HEK293 (cell line): ENCODE results near the gene WWOX.

Source experiments
- CTCF ChIA-PET: fragments of 350-600 bp; formaldehyde crosslinking; extraction: SDS; loops from one replicate; lab custom pipeline; 2021; ENCODE audit warnings: antibody characterized with exemption; lab: Yijun Ruan, JAX
- POLR2A ChIA-PET: fragments of 300-600 bp; formaldehyde crosslinking; extraction: SDS; loops from one replicate; lab custom pipeline; 2020; ENCODE audit warnings: antibody characterized with exemption, inconsistent platforms; lab: Yijun Ruan, JAX
- H3K27ac ChIP-seq: fragments of 200-500 bp; sonication (Bioruptor generic); 2 replicates; pipeline ENCODE4 v1.5.1; 2014; ENCODE audit warnings: low read depth, low read length, control low read depth, inconsistent platforms; ENCODE audit errors: extremely low read depth
- H3K36me3 ChIP-seq, 2 experiments: fragments of 200-500 bp in 1 of 2; sonication (Bioruptor generic) in 1 of 2; 1 replicate in 1 of 2; 2 replicates in 1 of 2; pipeline ENCODE4 v1.5.1; 2014 to 2017; ENCODE audit warnings: inconsistent platforms in 2 of 2, low read length in 2 of 2; ENCODE audit not compliant: control insufficient read depth in 2 of 2, insufficient read depth in 1 of 2
- H3K4me1 ChIP-seq: fragments of 200-500 bp; sonication (Bioruptor generic); 2 replicates; pipeline ENCODE4 v1.5.1; 2014; ENCODE audit warnings: mild to moderate bottlenecking, low read length, inconsistent platforms; ENCODE audit not compliant: control insufficient read depth, insufficient read depth
- H3K4me3 ChIP-seq: 2 replicates; pipeline ENCODE4 v1.5.1; 2011; ENCODE audit warnings: low read depth, mild to moderate bottlenecking, control low read depth, low read length, moderate library complexity
- H3K9me3 ChIP-seq: fragments of 200-500 bp; sonication (Bioruptor generic); 2 replicates; pipeline ENCODE4 v1.5.1; 2014; ENCODE audit warnings: low read depth, low read length, inconsistent platforms; ENCODE audit not compliant: control insufficient read depth, insufficient read depth
- AEBP2 ChIP-seq: fragments of 450-650 bp; formaldehyde crosslinking; IDR thresholded peaks from 2 replicates; pipeline ENCODE4 v1.5.1; 2016; ENCODE audit warnings: missing biosample characterization, missing genetic modification characterization, borderline replicate concordance
- ATF2 ChIP-seq: fragments of 450-650 bp; formaldehyde crosslinking; IDR thresholded peaks from 2 replicates; pipeline ENCODE4 v1.5.1; 2016; ENCODE audit warnings: missing biosample characterization, missing genetic modification characterization, low read depth
- GFI1B ChIP-seq: fragments of 450-650 bp; formaldehyde crosslinking; IDR thresholded peaks from 2 replicates; pipeline ENCODE4 v1.5.1; 2016; ENCODE audit warnings: missing biosample characterization, missing genetic modification characterization
- ZBTB20 ChIP-seq: fragments of 450-650 bp; formaldehyde crosslinking; IDR thresholded peaks from 2 replicates; pipeline ENCODE4 v1.5.1; 2016; ENCODE audit warnings: missing biosample characterization, missing genetic modification characterization
- ZBTB21 ChIP-seq: fragments of 450-650 bp; formaldehyde crosslinking; IDR thresholded peaks from 2 replicates; pipeline ENCODE4 v1.5.1; 2017; ENCODE audit warnings: missing biosample characterization, missing genetic modification characterization
- ZBTB8A ChIP-seq: fragments of 450-650 bp; formaldehyde crosslinking; IDR thresholded peaks from 2 replicates; pipeline ENCODE4 v1.5.1; 2016; ENCODE audit warnings: missing biosample characterization, missing genetic modification characterization
- ZIC2 ChIP-seq: fragments of 450-650 bp; formaldehyde crosslinking; IDR thresholded peaks from 2 replicates; pipeline ENCODE4 v1.5.1; 2016; ENCODE audit warnings: missing biosample characterization, missing genetic modification characterization
- ZNF121 ChIP-seq: fragments of 450-650 bp; formaldehyde crosslinking; IDR thresholded peaks from 2 replicates; pipeline ENCODE4 v1.5.1; 2016; ENCODE audit warnings: missing biosample characterization, missing genetic modification characterization
- ZNF132 ChIP-seq: fragments of 450-650 bp; formaldehyde crosslinking; IDR thresholded peaks from 2 replicates; pipeline ENCODE4 v1.5.1; 2017; ENCODE audit warnings: missing biosample characterization, missing genetic modification characterization, borderline replicate concordance
- ZNF174 ChIP-seq: fragments of 450-650 bp; formaldehyde crosslinking; IDR thresholded peaks from 2 replicates; pipeline ENCODE4 v1.5.0; 2017; ENCODE audit warnings: missing biosample characterization, mild to moderate bottlenecking, missing genetic modification characterization
- ZNF214 ChIP-seq: fragments of 450-650 bp; formaldehyde crosslinking; IDR thresholded peaks from 2 replicates; pipeline ENCODE4 v1.5.1; 2017; ENCODE audit warnings: missing biosample characterization, mild to moderate bottlenecking, missing genetic modification characterization, borderline replicate concordance
- ZNF521 ChIP-seq: fragments of 450-650 bp; formaldehyde crosslinking; IDR thresholded peaks from 2 replicates; pipeline ENCODE4 v1.5.1; 2017; ENCODE audit warnings: missing biosample characterization, mild to moderate bottlenecking, missing genetic modification characterization
- ZNF621 ChIP-seq: fragments of 450-650 bp; formaldehyde crosslinking; IDR thresholded peaks from 2 replicates; pipeline ENCODE4 v1.5.1; 2017; ENCODE audit warnings: missing biosample characterization, missing genetic modification characterization
- ZNF639 ChIP-seq: fragments of 450-650 bp; formaldehyde crosslinking; IDR thresholded peaks from 2 replicates; pipeline ENCODE4 v1.5.1; 2016; ENCODE audit warnings: missing biosample characterization, missing genetic modification characterization
- ZNF660 ChIP-seq: fragments of 450-650 bp; IDR thresholded peaks from 2 replicates; pipeline ENCODE4 v1.5.1; 2018; ENCODE audit warnings: missing biosample characterization, mild to moderate bottlenecking, missing genetic modification characterization
- ZNF701 ChIP-seq: fragments of 450-650 bp; formaldehyde crosslinking; IDR thresholded peaks from 2 replicates; pipeline ENCODE4 v1.5.1; 2016; ENCODE audit warnings: missing biosample characterization, missing genetic modification characterization
- ZNF707 ChIP-seq: fragments of 450-650 bp; formaldehyde crosslinking; IDR thresholded peaks from 2 replicates; pipeline ENCODE4 v1.5.1; 2016; ENCODE audit warnings: missing biosample characterization, missing genetic modification characterization
- ZNF747 ChIP-seq: fragments of 450-650 bp; formaldehyde crosslinking; IDR thresholded peaks from 2 replicates; pipeline ENCODE4 v1.5.1; 2016; ENCODE audit warnings: missing biosample characterization, missing genetic modification characterization
- ZNF768 ChIP-seq: fragments of 450-650 bp; formaldehyde crosslinking; IDR thresholded peaks from 2 replicates; pipeline ENCODE4 v1.5.1; 2018; ENCODE audit warnings: missing biosample characterization, mild to moderate bottlenecking, missing genetic modification characterization
- ZNF837 ChIP-seq: fragments of 450-650 bp; formaldehyde crosslinking; IDR thresholded peaks from 2 replicates; pipeline ENCODE4 v1.5.1; 2016; ENCODE audit warnings: missing biosample characterization, missing genetic modification characterization
- ZNF843 ChIP-seq: fragments of 450-650 bp; formaldehyde crosslinking; IDR thresholded peaks from 2 replicates; pipeline ENCODE4 v1.5.1; 2016; ENCODE audit warnings: missing biosample characterization, missing genetic modification characterization
- ZSCAN18 ChIP-seq: fragments of 450-650 bp; formaldehyde crosslinking; IDR thresholded peaks from 2 replicates; pipeline ENCODE4 v1.5.1; 2016; ENCODE audit warnings: missing biosample characterization, missing genetic modification characterization
- ZSCAN23 ChIP-seq: fragments of 450-650 bp; formaldehyde crosslinking; IDR thresholded peaks from 2 replicates; pipeline ENCODE4 v1.5.1; 2016; ENCODE audit warnings: missing biosample characterization, missing genetic modification characterization

Gene WWOX

GRCh38 chr16:78980825-78981224, 881.4 kb downstream of the WWOX start:
- no peaks in the 10 kb centered on the region for H3K9me3 ChIP-seq
- TF ChIP-seq GFI1B (tag by site-specific recombination) (no peak), ZBTB21 (tag by site-specific recombination) (no peak), ZNF843 (tag by site-specific recombination) (no peak), ZNF707 (tag by site-specific recombination) (no peak), ZNF132 (tag by site-specific recombination) (no peak), ZBTB8A (tag by site-specific recombination) (no peak), ZNF768 (tag by site-specific recombination) (no peak), ZSCAN23 (tag by site-specific recombination) (no peak), ZNF660 (tag by site-specific recombination) (no peak), ZNF701 (no peak), ZNF639 (tag by site-specific recombination) (no peak), ZIC2 (tag by site-specific recombination) (no peak), ZNF121 (tag by site-specific recombination) (no peak)
- TF ChIP-seq, all 188 proteins: peak for 0
- CTCF ChIA-PET: interaction anchor here (0.5 kb wide), 1 partner anchor 57 kb away, joined by 3 read pairs; no protein-coding TSS in a partner anchor
- Histone ChIP-seq H3K4me1 (no peaks in the 10 kb centered on the region), H3K36me3 (no peaks in the 10 kb centered on the region), H3K4me3 (no peak overlapping the region), H3K27ac (no peak overlapping the region)
- POLR2A ChIA-PET: no interaction called here

- TF ChIP-seq ZNF621 (tag by site-specific recombination): no peak
- no peak for TF ChIP-seq ZNF837 (tag by site-specific recombination)
- no peak for TF ChIP-seq ZNF521 (tag by site-specific recombination)
- TF ChIP-seq ZNF747 (tag by site-specific recombination): no peak
- no peak for TF ChIP-seq AEBP2 (tag by site-specific recombination)
- no peak for TF ChIP-seq ZBTB20 (tag by site-specific recombination)
- no peak for TF ChIP-seq ZNF214 (tag by site-specific recombination)
- TF ChIP-seq ZNF174 (tag by site-specific recombination): no peak
- no peak for TF ChIP-seq ZSCAN18 (tag by site-specific recombination)
- TF ChIP-seq ATF2 (tag by site-specific recombination): no peak
- no peaks in the 10 kb centered on the region for H3K36me3 ChIP-seq
- no peak overlapping the region for H3K27ac ChIP-seq
- ChIA-PET POLR2A (no interaction called here), CTCF (no interaction called here)
- H3K4me1 ChIP-seq: no peaks in the 10 kb centered on the region
- H3K4me3 ChIP-seq: no peak overlapping the region
- no peaks in the 10 kb centered on the region for H3K9me3 ChIP-seq
Measured at GRCh38 chr16:78982096-78982744, 882.8 kb downstream of the WWOX start.
